ENCODE data around the gene NLRC4. TPM values are rescaled to one million over a fixed set of nuclear protein-coding genes. Genes with fewer than 3 reads are reported as not detected.

Gene NLRC4
- total and polyA plus RNA-seq, 2 donors (not counting 1 experiment from before 2014, with no cell fraction given), result 0.64 to 0.94 TPM

GRCh38 chr2:32250290-32250689, 14.4 kb downstream of the NLRC4 start:
- no peaks in the 10 kb centered on the region for H3K4me1 ChIP-seq (ENCODE audit: control insufficient read depth in 2 of 2, insufficient read depth in 2 of 2, low read length in 2 of 2)
- no peaks in the 10 kb centered on the region for H3K9me3 Mint-ChIP-seq (ENCODE audit: insufficient read depth)
- H2AFZ ChIP-seq (ENCODE audit: insufficient read depth, low read depth, low read length, poor library complexity, severe bottlenecking), result no peak overlapping the region
- no peak overlapping the region for H3K27ac Mint-ChIP-seq
- no peaks in the 10 kb centered on the region for H3K9me3 ChIP-seq (ENCODE audit: control extremely low read depth in 1 of 3, control insufficient read depth in 2 of 3, insufficient read depth in 1 of 3, low read length in 2 of 3)
- WGBS (ENCODE audit: insufficient coverage), result 98% methylated on average over 7 of the region's 10 CpGs
- H3K4me1 Mint-ChIP-seq, result no peaks in the 10 kb centered on the region
- POLR2A ChIA-PET, result no interaction called here
- H3K4me2 ChIP-seq (replicated peaks; ENCODE audit: low read depth, low read length, poor library complexity, severe bottlenecking), result no peak overlapping the region
- DNase-seq (no peak), ATAC-seq (ENCODE audit: low read depth) (no peak)
- no peak overlapping the region for H3K4me3 Mint-ChIP-seq
- no peaks in the 10 kb centered on the region for H3K27me3 Mint-ChIP-seq
- H3K27me3 ChIP-seq (replicated peaks in 1 of 4; ENCODE audit: control extremely low read depth in 1 of 4, control insufficient read depth in 3 of 4, insufficient read depth in 4 of 4, low read length in 3 of 4), result no peaks in the 10 kb centered on the region
- peaks cover 0 to 8% of the 10 kb centered on the region in 2 experiments for H3K36me3 ChIP-seq (replicated peaks in 1 of 2; ENCODE audit: control extremely low read depth in 1 of 2, control insufficient read depth in 1 of 2, extremely low read depth in 1 of 2, insufficient read depth in 2 of 2, low read length in 1 of 2)
- no peak overlapping the region for H3K27ac ChIP-seq (ENCODE audit: low read length in 2 of 2)
- no peak overlapping the region for H3K9ac ChIP-seq (ENCODE audit: low read length)
- TF ChIP-seq EZH2 (IDR thresholded peaks at IDR 0.05; ENCODE audit: borderline replicate concordance, insufficient read depth, low read depth, low read length, poor library complexity, severe bottlenecking), result no peak
- no peaks in the 10 kb centered on the region for H3K79me2 ChIP-seq (ENCODE audit: control insufficient read depth, insufficient read depth, low read length)
- intact Hi-C loops (cut with micrococcal nuclease), result no loop called here
- CTCF ChIA-PET, result no interaction called here
- H4K20me1 ChIP-seq (ENCODE audit: control insufficient read depth, insufficient read depth, low read length, poor library complexity, severe bottlenecking), result no peaks in the 10 kb centered on the region
- H3K4me3 ChIP-seq (ENCODE audit: control extremely low read depth in 1 of 5, extremely low read depth in 1 of 5, insufficient read depth in 1 of 5, low read depth in 2 of 5, low read length in 4 of 5), result no peak overlapping the region

DNA sequence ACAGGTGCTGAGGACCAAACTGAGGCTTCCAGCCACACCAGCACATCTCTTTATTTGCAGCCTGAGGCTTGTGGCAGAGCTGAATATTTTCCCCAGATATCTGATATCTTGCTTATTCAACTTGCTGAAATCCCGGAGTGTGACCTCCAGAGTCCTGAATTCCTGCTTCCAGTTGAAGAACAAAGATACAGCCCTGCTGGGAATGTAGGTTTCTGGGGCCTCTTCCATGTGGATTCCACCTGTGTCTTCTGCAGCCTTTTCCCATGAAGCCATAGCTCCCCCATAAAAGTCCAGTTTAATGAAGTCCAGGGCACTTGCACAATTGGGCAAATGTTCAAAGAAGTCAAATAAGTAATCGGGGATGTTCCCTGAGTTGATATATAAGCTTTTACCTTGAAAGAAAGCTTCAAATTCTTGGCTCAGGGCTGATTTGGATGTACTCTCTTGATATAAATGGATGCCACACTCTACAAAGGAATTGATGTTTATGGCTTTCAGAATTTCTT, 14.9 kb downstream of the NLRC4 start:
- Mint-ChIP-seq H3K9me3 (ENCODE audit: insufficient read depth) (no peaks in the 10 kb centered on the region), H3K27me3 (no peaks in the 10 kb centered on the region), H3K27ac (no peak overlapping the region), H3K4me3 (no peak overlapping the region), H3K4me1 (no peaks in the 10 kb centered on the region)
- no peaks in the 10 kb centered on the region for H3K79me2 ChIP-seq (ENCODE audit: control insufficient read depth, insufficient read depth, low read length)
- H4K20me1 ChIP-seq (ENCODE audit: control insufficient read depth, insufficient read depth, low read length, poor library complexity, severe bottlenecking), result no peaks in the 10 kb centered on the region
- H3K4me1 ChIP-seq (ENCODE audit: control insufficient read depth in 2 of 2, insufficient read depth in 2 of 2, low read length in 2 of 2), result no peaks in the 10 kb centered on the region
- H3K36me3 ChIP-seq (replicated peaks in 1 of 2; ENCODE audit: control extremely low read depth in 1 of 2, control insufficient read depth in 1 of 2, extremely low read depth in 1 of 2, insufficient read depth in 2 of 2, low read length in 1 of 2), result peaks cover 0 to 8% of the 10 kb centered on the region in 2 experiments
- H3K9ac ChIP-seq (ENCODE audit: low read length), result no peak overlapping the region
- no peak overlapping the region for H2AFZ ChIP-seq (ENCODE audit: insufficient read depth, low read depth, low read length, poor library complexity, severe bottlenecking)
- DNase-seq (no peak), ATAC-seq (ENCODE audit: low read depth) (no peak)
- H3K4me3 ChIP-seq (ENCODE audit: control extremely low read depth in 1 of 5, extremely low read depth in 1 of 5, insufficient read depth in 1 of 5, low read depth in 2 of 5, low read length in 4 of 5), result no peak overlapping the region
- WGBS (ENCODE audit: insufficient coverage), result 100% methylated on average over 1 of the region's 2 CpGs
- no peaks in the 10 kb centered on the region for H3K27me3 ChIP-seq (replicated peaks in 1 of 4; ENCODE audit: control extremely low read depth in 1 of 4, control insufficient read depth in 3 of 4, insufficient read depth in 4 of 4, low read length in 3 of 4)
- no peak overlapping the region for H3K4me2 ChIP-seq (replicated peaks; ENCODE audit: low read depth, low read length, poor library complexity, severe bottlenecking)
- intact Hi-C loops (cut with micrococcal nuclease), result no loop called here
- H3K27ac ChIP-seq (ENCODE audit: low read length in 2 of 2), result no peak overlapping the region
- TF ChIP-seq, protein P1, sequence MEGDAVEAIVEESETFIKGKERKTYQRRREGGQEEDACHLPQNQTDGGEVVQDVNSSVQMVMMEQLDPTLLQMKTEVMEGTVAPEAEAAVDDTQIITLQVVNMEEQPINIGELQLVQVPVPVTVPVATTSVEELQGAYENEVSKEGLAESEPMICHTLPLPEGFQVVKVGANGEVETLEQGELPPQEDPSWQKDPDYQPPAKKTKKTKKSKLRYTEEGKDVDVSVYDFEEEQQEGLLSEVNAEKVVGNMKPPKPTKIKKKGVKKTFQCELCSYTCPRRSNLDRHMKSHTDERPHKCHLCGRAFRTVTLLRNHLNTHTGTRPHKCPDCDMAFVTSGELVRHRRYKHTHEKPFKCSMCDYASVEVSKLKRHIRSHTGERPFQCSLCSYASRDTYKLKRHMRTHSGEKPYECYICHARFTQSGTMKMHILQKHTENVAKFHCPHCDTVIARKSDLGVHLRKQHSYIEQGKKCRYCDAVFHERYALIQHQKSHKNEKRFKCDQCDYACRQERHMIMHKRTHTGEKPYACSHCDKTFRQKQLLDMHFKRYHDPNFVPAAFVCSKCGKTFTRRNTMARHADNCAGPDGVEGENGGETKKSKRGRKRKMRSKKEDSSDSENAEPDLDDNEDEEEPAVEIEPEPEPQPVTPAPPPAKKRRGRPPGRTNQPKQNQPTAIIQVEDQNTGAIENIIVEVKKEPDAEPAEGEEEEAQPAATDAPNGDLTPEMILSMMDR (IDR thresholded peaks at IDR 0.05), result no peak
- TF ChIP-seq EZH2 (IDR thresholded peaks at IDR 0.05; ENCODE audit: borderline replicate concordance, insufficient read depth, low read depth, low read length, poor library complexity, severe bottlenecking), result no peak
- H3K9me3 ChIP-seq (ENCODE audit: control extremely low read depth in 1 of 3, control insufficient read depth in 2 of 3, insufficient read depth in 1 of 3, low read length in 2 of 3), result no peaks in the 10 kb centered on the region
- POLR2A ChIA-PET, result no interaction called here
- CTCF ChIA-PET, result no interaction called here

Data from B cell (primary cell).